ENCODE results near the gene PC.

- no peak for TF ChIP-seq CTCF (IDR thresholded peaks at IDR 0.05; ENCODE audit: extremely low read depth in 1 of 2, insufficient read depth in 1 of 2, low read depth in 1 of 2, low read length in 2 of 2)
- TF ChIP-seq POLR2A (IDR thresholded peaks at IDR 0.05; ENCODE audit: low read depth, low read length): no peak
- TF ChIP-seq, protein P1, sequence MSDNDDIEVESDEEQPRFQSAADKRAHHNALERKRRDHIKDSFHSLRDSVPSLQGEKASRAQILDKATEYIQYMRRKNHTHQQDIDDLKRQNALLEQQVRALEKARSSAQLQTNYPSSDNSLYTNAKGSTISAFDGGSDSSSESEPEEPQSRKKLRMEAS (IDR thresholded peaks at IDR 0.05; ENCODE audit: insufficient read depth, insufficient read length): no peak
- TF ChIP-seq EZH2 (IDR thresholded peaks at IDR 0.05; ENCODE audit: borderline replicate concordance, low read depth, low read length, severe bottlenecking): no peak
- TF ChIP-seq POLR2AphosphoS5 (IDR thresholded peaks at IDR 0.05; ENCODE audit: insufficient read depth, low read depth, low read length): no peak
- TF ChIP-seq MYC (IDR thresholded peaks at IDR 0.05; ENCODE audit: low read depth, low read length): no peak
These were observed 94.6 kb downstream of the PC start for GRCh38 chr11:66863428-66864125.

All from endothelial cell of umbilical vein (primary cell).